Astrocyte (in vitro differentiated cells and primary cell): Measurements from ENCODE around the gene FAM163A.

Experiments
- CTCF ChIP-seq: IDR thresholded peaks from 2 replicates; pipeline ENCODE4 v1.5.1; 2011; ENCODE audit warnings: low read depth, mild to moderate bottlenecking, inconsistent platforms, low read length, moderate library complexity; ENCODE audit not compliant: insufficient read depth
- EZH2 ChIP-seq: IDR thresholded peaks from 2 replicates; pipeline ENCODE4 v1.6.1; 2012; ENCODE audit warnings: mild to moderate bottlenecking, low read length, inconsistent platforms; ENCODE audit not compliant: insufficient read depth

GRCh38 chr1:179800481-179800880, 57.4 kb downstream of the FAM163A start:
- TF ChIP-seq CTCF: no peak
- no peak for TF ChIP-seq EZH2
